Fibroblast of lung (primary cell): ENCODE results near the gene GSG1L.

Experiments
- CTCF ChIP-seq, 2 donors: IDR thresholded peaks in 1 of 2; conservative IDR thresholded peaks in 1 of 2; 1 replicate in 1 of 2; 2 replicates in 1 of 2; pipeline ENCODE4 v1.5.1; 2011 to 2012; ENCODE audit warnings: low read length in 2 of 2, control low read depth in 1 of 2, inconsistent platforms in 1 of 2, low read depth in 1 of 2, mild to moderate bottlenecking in 1 of 2
- EZH2 ChIP-seq: IDR thresholded peaks from 2 replicates; pipeline ENCODE4 v1.5.1; 2012; ENCODE audit warnings: low read length, control low read depth, mild to moderate bottlenecking; ENCODE audit errors: missing control alignments

- no peak for TF ChIP-seq CTCF (conservative IDR thresholded peaks at IDR 0.05 in 1 of 2, IDR thresholded peaks at IDR 0.05 in 1 of 2; ENCODE audit: low read depth in 1 of 2, low read length in 2 of 2)
- no peak for TF ChIP-seq EZH2
These were observed 315.6 kb downstream of the GSG1L start for GRCh38 chr16:27747946-27748345.
